A172 (cell line): Measurements from ENCODE around the gene PLCD1. TPM values are rescaled to one million over a fixed set of nuclear protein-coding genes. Genes with fewer than 3 reads are reported as not detected.

Source experiments
- DNase-seq: peaks from one replicate; pipeline ENCODE4 v3.0.0-alpha.2; 2015; ENCODE audit warnings: low spot score
- total RNA-seq: library from RNA; depleted of rRNA; stranded (reverse); fragments of >200 nt; shearing (Covaris generic); gene quantifications from 2 replicates; pipeline ENCODE4 v1.2.3, GENCODE V29; 2014

Gene PLCD1
- total RNA-seq, 1 experiment from 2014 or later: 5.4 TPM

DNA sequence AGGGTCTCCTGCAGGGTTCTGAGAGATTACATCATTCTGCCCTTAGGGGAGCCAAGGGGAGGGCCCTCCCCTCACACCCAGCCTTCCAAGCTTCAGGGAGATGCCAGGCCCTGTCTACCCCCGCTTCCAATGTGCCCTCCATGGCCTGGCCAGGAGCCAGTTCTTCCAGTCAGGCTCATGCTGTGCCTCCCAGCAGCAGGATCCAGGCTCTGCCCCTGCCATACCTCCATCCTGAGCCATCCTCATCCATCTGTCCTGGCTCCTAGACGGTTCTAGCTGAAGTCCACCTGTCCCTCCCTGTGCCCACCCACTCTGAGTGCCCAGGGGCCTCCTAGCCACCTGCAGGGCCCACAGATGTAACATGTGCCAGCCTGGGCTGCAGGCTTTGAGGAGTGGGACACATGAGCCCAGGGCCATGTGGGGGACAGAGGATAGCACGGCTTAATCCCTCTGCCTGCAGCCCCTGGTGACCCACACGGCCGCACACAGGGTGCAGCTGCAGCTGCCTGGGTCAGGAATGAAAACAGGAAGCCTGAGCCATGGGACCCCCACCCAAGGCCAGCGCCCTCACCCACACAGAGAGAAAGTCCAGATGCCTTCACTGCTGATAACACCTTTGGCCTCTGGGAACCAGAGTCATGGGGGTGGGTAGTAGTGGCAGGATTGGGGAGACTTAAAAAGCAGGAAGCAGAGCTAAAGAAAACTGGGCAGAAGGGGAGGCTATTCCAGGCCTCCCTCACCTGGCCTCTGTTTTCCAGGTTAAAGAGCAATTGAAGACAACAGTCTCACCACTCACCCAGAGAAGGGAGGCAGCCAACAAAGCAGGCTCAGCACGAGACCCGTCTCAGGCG lies 11.8 kb downstream of the PLCD1 start:
- no peak for DNase-seq

DNA sequence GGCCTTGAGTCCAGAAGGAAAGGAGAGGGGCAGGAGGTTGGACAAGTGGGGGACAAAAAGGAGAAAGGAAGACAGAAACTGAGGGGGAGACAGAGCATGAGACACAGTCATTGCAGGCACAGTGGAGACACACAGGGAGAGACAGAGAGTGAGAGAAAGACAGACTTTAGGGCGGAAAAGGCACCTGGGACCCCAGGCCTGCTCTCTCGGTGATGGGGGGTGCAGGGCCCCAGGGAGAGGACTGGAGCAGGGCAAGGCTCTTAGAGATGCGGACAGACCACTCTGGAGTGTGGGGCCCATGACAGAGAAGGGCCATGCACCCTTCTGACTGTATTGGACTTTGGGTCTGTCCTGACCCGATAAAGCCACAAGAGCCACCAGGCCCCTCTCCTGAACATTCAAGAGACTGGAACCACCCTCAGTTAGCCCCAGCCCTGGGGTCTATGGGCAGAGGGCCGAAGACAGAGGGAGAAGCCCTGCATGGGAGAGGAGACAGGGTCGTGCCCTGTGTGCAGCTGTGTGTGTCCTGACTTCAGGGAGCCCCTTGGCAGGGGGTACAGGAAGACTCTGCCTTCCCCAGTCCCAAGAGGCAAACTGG lies 12.5 kb downstream of the PLCD1 start:
- DNase-seq: no peak

DNA sequence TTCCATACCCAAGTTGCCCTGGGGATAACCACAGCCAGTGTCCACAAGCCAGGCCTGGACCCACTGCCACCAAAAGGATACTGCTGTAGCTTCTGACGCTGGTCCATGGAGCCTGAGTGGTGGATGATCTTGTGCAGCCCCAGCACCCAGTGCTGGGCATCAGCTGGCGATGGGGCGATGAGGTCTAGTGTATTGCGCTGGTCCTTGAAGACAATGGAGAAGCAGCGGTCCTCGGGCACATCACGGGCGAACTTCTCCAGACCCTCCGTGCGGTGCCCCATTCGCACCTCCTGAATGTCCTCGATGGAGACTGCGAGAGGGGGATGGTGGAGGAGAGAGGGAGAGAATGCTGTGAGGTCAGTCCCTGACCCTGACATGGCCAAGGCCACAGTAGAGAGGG lies 13.0 kb downstream of the PLCD1 start:
- DNase-seq: no peak

DNA sequence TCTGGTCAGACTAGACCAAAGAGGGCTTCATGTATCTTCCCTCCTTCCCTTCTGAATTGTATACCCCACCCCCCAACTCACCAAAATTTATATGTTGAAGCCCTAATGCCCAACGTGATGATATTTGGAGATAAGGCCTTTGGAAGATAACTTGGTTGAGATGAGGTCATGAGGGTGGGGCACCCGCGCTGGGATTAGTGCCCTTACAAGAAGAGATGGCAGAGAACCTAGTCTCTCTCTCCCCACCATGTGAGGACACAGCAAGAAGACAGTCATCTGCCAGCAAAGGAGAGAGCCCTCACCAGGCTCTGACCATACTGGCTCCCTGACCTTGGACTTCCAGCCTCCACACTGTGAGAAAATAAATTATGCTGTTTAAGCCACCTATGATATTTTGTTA lies 13.5 kb downstream of the PLCD1 start:
- DNase-seq: no peak

DNA sequence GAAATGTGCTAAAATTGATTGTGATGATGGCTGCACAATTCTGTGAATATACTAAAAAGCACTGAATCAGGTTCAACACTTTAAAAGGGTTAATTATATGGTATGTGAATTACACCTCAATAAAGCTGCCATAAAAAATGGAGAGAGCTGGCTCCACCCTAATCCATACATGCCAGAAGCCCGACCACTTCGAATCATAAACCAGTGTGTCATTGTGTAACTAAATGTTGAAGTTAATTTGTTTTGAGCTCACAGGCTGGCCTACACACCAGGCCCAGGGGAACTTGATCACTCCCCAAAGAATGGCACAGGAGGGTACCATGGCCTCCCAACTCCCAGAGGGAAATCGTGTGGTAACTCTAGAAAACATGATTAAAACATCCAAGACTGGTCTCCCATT lies 14.0 kb downstream of the PLCD1 start:
- no peak for DNase-seq

DNA sequence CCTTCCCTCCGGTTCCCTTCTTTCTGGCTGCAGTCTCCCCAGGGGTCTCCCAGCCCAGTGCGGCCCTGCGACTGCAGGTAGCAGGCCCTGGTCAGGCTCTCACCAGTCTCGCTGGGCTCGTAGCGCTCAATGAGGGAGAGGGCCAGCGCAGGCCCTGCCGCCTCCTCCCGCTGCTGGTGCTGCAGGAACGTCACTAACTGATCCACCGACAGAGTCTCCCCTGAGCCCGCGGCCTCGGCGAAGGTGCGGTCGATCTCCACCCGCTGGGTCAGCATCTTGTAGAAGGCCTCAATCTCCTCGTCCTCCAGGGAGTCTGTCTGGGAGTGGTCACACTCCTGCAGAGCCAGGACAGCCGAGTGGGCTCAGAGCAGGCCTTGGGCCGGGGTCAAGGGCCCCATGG lies 18.3 kb downstream of the PLCD1 start:
- no peak for DNase-seq

DNA sequence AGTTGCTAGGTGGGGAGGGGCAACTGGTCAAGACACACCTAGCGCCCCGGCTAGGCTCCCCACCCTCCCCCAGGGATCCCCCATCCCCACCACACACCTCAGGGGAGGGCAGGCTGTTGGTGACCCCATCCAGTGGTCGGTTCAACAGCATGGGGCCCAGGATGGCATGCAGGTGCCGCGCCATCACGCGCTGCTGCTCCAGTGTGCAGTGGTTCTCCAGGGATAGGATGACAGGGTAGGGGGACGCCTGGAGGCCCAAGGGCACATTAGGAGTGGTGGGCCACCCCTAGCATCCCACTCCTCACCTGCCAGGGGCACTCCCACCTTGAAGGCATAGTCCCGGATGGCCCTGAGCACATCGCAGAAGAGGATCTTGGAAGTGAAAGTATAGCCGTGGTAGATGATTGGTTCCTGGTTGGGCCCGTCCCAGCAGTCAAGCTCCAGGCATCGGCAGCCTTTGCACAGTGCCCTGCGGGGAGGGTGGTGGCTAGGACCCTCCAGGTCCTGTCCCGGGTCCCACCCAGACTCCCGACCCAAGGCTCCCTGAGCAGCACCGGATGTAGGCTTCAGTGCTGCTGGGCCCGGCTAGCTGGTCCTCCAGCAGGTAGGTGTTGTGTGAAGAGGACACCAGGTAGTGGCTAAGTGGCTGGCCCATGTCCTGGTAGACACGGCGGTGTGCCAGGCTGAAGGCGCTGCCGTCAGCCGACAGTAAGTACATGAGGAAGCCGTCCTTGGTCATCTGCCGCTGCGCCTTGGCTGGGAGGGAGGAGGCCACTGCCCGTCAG lies 19.4 kb downstream of the PLCD1 start:
- DNase-seq: no peak

DNA sequence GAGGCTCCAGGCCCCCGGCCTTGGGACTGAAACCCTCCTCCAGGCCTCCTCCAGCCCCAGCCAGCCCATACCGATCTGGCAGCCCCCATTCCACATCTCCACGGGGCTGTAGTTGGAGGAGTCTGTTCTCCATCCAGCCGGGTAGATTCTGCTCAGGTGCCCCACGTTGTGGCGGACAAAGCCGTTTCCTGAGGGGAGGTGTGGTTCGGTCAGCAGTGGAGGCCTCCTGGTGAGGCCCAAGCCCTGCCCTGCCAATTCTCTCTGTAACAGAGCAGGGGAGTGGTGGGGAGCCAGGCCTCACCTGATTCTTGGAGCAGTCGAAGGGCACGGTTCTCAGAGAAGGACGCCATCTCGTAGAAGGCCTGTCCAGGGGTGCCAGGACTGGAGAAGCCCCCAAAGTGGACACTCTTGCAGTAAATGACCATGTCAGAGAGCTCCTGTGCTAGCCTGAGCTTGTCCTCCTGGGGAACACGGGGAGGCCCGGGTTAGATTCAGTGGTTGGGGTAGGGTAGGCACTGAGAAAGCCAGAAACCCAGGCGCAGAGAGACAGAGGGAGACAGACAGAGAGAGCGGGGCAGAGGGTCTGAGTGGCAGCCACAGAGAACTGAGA lies 20.4 kb downstream of the PLCD1 start:
- no peak for DNase-seq

DNA sequence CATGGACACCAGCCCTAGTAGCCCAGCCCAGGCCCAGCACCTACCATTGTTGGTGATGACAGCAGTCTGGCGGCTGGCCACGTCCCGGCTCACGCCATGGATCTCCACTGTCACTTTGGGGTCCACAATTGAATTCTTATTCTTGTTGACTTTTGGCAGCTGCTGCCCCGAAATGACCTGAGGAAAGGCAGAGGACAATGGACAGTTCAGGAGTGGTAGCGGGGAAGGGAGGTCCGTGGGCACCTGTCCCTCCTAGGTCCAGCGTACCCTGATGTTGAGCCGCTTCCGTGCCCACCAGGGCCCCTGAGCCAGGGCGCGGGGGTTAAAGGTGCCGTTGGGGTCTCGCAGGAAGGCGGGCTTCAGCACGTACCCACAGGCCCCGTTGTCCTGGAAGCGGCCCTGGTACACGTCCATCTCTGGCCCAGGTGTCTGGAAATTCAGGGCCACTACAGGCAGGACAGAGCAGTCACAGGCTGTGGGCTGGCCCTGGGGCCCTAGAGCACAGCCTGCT lies 21.2 kb downstream of the PLCD1 start:
- DNase-seq: no peak

DNA sequence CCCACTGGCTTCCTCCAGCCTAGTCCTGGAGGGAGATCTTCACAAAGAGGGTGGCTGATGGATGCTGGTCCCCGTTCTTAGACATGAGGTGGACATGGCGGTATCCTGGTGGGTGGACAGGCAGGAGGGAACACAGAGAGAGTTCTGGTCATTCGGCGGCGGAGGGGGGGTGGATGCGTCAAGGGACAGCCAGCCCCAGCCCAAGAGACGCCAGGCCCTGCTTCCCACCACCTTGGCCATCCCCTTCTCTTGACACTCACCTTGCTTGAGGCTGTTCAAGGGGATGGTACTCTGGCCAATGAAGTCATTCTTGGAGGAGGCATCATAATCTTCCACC lies 21.7 kb downstream of the PLCD1 start:
- DNase-seq: no peak

DNA sequence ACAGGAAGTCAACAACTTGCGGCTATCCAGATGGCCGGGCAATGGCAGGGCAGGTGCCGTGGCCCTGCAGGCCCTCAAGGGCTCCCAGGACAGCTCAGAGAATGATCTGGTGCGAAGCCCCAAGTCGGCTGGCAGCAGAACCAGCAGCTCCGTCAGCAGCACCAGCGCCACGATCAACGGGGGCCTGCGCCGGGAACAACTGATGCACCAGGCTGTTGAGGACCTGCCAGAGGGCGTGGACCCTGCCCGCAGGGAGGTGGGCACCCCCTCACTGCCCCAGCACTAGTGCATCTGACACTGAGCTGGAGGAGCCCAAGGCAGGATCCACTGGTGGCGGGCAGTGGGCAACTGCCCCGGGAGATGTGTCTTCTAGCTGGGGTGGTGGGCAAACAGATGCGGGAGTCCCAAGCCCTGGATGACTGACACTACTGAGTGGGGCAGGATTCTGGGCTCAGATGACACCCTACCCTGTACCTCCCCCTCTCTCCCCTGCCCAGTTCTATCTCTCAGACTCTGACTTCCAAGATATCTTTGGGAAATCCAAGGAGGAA lies 22.9 kb downstream of the PLCD1 start:
- no peak for DNase-seq

DNA sequence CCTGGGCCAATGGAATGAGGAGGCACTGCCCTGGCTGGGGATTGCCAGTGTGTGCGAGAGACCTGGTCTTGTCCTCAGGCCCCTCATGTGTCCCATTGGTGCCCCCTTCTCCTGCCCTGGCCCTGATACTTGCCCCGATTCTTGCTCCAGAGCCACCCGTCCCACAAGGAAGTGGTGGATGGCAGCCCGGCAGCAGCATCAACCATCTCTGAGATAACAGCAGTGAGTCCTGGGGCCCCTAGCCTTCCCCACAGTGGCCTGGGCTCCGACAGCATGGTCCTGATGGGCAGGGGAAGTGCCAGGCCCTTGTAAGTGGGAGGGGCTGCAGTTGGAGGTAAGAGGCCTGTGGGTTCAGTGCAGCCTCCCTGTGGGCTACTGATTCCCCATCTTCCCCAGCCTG lies 23.4 kb downstream of the PLCD1 start:
- no peak for DNase-seq

DNA sequence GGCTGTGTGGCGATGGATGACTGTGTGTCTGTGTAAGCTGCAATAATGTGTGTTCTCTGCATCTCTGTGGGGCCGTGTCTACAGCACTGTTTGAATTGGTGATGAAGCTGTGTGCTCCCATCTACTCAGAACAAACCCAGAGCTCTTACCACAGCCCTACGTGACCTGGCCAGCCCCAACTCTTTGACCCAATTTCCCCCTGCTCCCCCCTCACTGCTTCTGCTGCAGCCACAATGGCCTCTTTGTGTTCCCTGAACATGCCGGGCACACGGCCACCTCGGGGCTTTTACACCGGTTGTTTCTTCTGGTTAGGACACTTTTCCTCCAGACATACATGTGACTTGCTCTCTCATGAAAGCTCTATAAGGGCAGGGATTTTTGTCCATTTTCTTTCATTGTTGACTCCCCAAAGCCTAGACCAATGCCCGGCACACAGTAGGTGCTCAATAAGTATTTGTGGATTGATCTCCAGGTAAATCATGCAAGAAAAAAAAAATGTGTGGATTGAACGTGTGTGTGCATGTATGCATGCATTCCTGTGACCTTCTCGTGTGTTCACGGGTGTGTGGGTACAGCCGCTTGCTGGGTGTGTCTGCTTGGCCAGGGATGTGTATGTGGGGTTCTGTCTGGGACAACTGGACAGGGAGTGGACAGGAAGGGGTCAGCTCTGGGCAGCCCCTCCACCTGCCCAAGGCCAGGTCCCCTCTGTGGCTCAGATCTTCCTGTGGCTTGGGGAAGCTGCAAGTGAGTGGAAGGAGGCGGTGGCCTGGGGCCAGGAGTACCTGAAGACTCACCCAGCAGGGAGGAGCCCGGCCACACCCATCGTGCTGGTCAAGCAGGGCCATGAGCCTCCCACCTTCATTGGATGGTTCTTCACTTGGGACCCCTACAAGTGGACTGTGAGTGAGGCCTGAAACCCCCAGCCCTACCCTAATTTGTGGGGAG lies 24.1 kb downstream of the PLCD1 start:
- no peak for DNase-seq

DNA sequence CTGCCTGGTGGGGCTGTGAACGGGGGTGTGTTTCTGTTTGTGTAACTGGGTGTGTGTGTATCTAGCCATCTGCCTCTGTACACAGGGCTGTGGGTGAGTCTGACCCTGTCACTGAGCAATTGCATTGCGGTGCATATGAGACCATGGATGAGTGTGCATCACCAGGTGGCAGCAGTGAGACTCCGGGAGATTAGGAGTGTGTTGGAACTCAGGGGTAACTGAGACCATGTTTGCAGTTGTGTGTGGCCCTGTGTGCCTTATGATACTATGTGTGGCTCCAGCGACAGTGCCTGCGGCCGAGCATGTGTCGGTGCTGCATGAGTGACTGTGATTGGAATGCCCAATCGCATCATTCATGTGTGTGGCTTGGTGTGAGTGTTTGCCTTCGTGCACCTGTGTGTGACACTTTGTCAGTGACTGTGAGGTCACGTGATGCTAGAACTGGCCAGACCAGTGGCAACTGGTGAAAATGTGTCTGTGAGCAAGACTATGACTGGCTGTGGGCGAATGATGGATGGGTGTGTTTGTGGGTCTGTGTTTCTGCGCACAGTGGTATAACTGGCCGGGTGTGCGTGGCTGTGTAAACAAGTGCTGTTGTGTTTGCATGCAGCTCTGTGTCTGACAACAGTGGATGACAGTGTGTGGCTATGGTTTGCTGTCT lies 24.9 kb downstream of the PLCD1 start:
- DNase-seq: peak; percentile 54

DNA sequence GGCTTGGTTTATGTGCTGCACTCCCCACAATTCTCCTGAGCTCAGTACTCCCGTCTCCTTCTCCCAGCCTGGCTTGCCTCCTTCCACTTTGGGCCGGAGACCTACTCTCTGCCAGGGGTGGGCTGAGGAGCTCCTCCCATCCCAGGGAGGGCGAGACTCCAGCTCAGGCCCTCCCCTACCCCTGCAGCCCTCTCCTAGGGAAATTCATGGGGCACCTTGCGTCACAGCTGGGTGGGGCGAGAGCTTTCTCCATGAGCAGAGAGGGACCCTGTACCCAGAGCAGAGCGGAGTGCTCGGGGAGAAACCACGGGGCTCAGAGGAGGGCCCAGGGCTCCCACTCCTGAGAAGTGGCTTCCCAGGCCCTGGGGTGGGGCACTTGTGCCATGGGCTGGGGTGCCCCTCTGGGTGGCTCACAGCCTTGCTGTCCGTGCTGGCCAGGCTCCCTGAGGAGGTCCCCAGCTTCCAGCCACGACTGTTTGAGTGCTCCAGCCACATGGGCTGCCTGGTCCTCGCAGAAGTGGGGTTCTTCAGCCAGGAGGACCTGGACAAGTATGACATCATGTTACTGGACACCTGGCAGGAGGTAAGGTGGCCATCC lies 25.5 kb downstream of the PLCD1 start:
- no peak for DNase-seq

DNA sequence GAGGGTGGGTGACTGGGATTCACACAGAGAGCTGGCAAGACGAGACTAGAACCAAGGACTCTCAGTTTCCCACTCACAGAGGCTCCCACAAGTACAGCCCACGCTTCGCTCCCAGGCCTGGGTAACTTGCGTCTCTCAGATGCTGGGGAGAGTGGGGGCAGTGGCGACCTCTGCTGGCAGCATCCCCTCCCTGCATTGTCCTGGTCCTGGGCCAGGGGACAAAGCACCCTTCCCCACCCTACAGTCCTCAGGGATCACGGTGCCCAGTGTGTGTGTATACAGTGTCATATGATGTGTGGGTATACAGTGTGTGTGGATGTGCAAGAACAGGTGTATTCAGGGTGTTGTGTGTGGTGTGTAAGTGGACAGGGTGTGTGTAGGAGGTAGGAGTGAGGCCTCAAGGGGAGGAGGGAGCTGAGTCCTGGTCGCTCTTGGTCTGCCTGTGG lies 26.0 kb downstream of the PLCD1 start:
- DNase-seq: peak; percentile 33

DNA sequence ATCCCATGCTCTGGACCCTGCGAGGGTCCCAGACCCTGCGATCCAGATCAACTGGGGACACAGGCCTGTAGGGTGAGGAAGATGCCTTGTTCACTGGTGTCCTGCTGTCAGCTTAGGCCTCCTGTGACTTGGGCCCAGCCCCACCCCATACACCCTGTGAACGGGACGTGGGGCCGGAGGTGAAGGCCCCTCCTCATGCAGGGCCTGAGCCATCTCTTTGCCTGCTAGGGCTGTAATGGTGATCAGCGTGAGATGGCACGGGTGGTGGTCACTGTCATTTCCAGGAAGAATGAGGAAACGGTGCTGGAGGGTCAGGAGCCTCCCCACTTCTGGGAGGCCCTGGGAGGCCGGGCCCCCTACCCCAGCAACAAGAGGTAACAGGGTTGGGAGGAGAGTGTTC lies 26.5 kb downstream of the PLCD1 start:
- no peak for DNase-seq

DNA sequence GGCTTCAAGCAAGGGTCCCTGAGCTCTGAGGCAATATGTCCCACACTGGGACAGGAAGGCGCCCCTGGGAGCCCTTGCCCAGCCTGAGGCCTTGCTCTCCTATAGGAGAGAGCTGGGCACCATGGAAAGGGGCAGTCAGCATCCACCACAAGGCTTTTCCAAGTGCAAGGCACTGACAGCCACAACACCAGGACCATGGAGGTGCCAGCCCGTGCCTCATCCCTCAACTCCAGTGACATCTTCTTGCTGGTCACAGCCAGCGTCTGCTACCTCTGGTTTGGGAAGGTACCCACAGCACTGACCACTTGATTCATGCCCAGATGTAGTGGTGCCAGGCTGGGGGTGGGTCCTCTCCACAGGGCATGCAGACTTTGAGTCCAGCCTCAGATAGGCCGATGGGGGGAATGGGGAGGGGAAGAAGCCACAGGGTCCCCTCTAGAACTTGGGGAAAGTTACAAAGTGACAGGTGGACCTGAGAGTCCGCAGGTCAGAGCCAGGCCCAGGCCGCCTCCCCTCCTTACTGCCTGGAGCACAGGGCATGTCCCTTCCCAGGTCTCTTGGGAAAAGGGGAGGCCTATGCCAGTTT lies 27.1 kb downstream of the PLCD1 start:
- DNase-seq: no peak

DNA sequence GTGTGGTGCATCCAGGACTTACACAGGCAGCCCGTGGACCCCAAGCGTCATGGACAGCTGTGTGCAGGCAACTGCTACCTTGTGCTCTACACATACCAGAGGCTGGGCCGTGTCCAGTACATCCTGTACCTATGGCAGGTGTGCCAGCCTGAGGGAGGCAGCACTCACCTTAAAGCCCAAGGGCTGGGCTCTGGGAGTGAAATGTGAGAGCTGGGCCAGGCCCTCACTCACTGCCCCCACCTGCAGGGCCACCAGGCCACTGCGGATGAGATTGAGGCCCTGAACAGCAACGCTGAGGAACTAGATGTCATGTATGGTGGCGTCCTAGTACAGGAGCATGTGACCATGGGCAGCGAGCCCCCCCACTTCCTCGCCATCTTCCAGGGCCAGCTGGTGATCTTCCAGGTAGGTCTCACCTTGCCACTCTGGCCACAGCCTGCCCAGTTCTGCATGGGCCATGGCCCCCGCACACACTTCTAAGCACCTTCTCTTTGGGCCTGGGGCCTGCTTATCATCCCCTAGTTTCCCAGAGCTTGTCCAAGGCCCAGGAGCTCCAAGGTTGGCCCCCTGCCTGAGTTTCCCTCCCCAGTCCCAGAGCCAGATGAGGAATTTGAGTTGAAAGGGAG lies 27.9 kb downstream of the PLCD1 start:
- no peak for DNase-seq
